H54 (cell line): ENCODE data around the gene HID1.
"Not testable (repeated sequence)": the region's sequence is repeated elsewhere in the genome, so short reads cannot be mapped to it uniquely, and the experiment has no call there.

Experiments used
- DNase-seq: peaks from one replicate; pipeline ENCODE4 v3.0.0; 2011; ENCODE audit warnings: low spot score, mixed read lengths; ENCODE audit not compliant: insufficient read length
- FAIRE-seq: peaks from 3 replicates; lab custom pipeline; 2011; peaks lifted over from hg19 to GRCh38; lab: Jason Lieb, UNC
- POLR2A ChIP-seq: IDR thresholded peaks from 2 replicates; pipeline ENCODE4 v1.6.1; 2011; ENCODE audit warnings: low read depth, mild to moderate bottlenecking, low read length

Gene HID1

DNA sequence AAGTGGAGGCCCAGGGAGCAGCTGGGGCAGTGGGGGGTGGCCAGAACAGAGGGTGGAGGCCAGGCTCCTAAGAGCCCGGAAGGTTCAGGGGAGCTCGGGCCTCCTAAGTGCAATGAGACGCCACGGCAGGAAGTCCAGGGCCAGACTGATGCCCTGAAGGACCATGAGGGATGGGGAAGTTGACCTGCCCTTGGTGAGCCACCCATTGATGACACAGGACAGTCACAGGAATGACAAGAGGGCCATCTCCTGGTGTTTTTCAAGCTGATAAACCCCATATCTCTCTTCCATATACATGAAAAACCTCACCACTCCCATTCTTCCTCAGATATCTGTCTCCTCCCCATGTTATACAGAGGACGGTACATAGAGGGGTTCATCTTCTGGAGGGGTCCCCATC, 34.1 kb upstream of the HID1 start:
- DNase-seq (no peak), FAIRE-seq (no peak)
- no peak for TF ChIP-seq POLR2A

DNA sequence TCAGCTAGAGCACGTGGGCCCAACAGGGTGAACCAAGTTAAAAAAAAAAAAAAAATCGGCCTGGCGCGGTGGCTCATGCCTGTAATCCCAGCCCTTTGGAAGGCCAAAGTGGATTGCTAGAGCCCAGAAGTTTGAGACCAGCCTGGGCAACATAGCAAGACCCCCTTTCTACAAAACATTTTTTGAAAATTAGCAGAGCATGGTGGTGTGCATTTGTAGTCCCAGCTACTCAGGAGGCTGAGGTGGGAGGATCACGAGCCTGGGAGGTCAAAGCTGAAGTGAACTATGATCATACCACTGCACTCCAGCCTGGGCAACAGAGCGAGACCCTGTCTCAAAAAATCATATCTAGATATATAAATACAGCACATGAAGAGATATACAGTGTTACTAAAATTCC, 33.5 kb upstream of the HID1 start:
- not testable (repeated sequence) for DNase-seq, FAIRE-seq

DNA sequence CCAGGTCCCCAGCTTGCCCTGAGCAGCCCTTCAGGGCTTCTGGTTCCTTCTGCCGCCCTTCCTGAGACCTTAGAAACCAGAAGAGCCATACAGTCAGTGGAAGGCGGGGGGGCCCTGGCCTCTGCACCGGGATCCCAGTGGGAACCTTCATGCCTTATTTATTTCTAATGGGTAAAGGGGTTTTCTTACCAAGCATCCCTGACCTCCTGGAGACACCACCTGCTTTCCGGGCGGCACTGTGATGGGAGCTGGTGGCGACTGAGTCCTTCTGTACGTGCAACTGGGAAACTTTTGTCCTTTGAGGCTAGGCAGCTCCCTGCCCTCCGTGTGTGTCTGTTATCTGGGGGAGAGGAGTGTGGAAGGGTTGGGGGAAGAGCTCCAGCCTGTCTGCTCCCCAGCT, 32.7 kb upstream of the HID1 start:
- FAIRE-seq (no peak), DNase-seq (no peak)
- TF ChIP-seq POLR2A: no peak

DNA sequence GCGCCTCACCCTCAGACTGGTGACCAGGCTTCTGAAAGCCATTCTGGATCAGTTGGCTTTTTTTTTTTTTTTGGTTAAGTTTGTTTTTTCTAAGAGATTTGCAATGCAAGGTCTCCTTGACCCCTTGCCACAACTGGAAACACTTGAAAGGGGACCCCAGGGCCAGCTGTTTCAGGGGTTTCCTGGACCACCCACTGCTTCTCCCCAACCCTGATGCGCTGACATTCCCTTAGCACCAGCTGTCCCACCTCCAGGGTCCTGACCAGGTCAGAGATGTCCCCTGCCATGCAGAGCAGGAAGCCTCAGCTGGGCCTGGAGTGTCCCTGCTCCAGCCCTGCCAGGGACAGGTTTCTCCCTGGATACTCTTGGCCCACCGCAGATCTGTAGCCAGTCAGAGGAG, 31.8 kb upstream of the HID1 start:
- FAIRE-seq (no peak), DNase-seq (no peak)
- no peak for TF ChIP-seq POLR2A

DNA sequence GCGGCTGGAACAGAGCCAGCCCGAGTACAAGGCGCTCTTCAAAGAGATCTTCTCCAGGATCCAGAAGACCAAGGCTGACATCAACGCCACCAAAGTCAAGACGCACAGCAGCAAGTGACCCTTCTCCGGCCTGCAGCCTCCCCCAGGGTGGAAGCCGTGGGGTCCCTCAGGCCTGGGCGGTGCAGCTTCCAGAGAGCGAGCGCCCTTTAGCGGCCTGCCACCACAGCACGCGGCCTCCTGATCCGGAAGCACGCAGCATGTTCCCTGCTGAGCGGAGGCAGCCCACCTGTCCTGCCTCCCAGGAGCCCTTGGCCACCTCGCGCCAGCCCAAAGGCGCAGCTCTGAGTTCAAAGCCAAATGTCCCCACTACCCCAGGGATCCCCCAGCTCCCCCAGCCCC, 31.4 kb upstream of the HID1 start:
- no peak for TF ChIP-seq POLR2A
- DNase-seq (no peak), FAIRE-seq (no peak)

DNA sequence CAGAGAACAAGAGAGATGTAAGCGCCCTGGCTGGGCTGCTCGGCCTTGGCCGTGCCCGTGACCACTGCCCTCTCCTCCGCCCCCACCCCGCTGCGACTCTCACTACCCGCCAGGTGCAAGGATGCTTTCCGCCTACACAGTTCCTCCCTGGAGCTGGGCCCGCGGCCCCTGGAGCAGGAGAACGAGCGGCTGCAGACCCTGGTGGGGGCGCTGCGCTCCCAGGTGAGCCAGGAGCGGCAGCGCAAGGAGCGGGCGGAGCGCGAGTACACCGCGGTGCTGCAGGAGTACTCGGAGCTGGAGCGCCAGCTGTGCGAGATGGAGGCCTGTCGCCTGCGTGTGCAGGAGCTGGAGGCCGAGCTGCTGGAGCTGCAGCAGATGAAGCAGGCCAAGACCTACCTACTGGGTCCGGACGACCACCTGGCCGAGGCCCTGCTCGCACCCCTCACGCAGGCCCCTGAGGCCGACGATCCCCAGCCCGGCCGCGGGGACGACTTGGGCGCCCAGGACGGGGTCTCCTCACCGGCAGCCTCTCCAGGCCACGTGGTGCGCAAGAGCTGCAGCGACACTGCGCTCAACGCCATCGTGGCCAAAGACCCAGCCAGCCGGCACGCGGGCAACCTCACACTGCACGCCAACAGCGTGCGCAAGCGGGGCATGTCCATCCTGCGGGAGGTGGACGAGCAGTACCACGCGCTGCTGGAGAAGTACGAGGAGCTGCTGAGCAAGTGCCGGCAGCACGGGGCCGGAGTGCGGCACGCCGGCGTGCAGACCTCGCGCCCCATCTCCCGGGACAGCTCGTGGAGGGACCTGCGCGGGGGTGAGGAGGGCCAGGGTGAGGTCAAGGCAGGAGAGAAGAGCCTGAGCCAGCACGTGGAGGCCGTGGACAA, 30.8 kb upstream of the HID1 start:
- DNase-seq (no peak), FAIRE-seq (no peak)
- TF ChIP-seq POLR2A: no peak

DNA sequence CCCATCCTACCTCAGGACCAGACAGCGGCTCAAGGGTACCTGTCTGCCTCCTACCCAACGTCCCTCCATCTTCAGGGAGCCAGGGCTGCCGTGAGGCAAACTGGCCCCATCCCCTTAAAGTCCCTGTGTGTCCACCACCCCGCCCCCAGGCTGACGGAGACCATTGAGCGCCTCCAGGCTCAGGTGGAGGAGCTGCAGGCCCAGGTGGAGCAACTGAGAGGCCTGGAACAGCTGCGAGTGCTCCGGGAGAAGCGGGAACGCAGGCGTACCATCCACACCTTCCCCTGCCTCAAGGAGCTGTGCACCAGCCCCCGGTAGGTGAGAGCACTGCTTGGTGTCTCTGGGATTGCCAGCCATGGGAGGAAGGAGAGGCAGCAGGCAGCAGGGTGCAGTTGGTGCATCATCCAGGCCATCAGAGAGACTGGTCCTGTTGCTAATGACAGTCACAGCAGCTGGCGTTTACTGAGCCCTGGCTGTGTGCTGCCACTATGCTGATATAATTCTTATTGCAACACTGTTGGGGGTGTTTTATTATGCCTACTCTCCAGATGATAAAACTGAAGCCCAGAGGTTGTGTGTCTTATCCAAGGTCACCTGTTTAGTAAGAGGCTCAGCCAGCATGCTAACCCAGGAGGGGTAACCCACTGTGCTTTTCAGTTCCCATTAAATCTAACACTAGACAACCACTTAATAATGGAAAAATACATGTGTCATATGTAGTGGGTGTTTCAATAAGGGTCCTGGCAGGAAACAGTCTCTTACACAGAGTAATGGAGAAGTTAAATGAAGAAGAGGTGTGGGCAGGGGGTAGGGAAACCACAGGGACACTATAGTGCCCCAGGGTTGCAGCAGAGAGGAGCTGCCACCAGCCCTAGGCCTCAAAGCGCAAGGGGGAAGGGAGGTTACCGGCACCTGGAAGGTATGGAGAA, 29.6 kb upstream of the HID1 start:
- FAIRE-seq: no peak
- no peak for DNase-seq

DNA sequence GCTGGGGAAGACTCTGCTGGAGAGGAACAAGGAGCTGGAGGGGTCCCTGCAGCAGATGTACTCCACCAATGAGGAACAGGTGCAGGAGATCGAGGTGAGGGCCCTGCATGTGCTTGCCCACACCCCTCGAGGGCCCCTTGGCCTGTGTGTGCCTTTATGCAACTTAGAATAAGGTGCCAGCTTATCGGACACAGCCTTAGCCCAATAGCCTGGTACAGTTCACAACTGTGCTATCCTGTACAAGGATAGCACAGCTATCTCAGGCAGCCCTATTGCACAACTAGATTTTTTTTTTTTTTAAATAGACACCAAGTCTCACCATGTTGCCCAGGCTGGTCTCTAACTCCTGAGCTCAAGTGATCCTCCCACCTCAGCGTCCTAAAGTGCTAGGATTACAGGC, 27.0 kb upstream of the HID1 start:
- FAIRE-seq: no peak
- TF ChIP-seq POLR2A: no peak
- no peak for DNase-seq

More for the DNA sequence above, 29.6 kb upstream of the HID1 start:
- TF ChIP-seq POLR2A: no peak

DNA sequence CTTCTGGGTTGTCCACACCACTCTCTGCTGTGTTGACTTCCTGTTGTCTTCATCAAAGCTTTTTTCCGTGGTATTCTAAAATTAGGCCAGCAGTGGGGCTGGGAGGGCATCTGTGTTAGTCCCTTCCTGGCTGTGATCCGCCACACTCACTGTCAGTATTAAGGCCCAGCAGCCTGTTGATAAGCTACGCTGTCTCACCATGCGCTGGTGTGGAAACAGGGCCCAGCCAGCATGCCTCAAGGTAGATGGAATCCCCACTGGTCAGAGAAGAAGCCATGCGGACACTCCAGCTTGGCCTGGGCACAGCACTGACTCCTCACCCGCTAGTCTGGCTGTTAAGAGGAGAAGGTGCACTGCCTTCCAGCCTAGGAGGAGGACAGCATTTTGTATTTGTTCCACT, 26.2 kb upstream of the HID1 start:
- FAIRE-seq (no peak), DNase-seq (no peak)
- no peak for TF ChIP-seq POLR2A

DNA sequence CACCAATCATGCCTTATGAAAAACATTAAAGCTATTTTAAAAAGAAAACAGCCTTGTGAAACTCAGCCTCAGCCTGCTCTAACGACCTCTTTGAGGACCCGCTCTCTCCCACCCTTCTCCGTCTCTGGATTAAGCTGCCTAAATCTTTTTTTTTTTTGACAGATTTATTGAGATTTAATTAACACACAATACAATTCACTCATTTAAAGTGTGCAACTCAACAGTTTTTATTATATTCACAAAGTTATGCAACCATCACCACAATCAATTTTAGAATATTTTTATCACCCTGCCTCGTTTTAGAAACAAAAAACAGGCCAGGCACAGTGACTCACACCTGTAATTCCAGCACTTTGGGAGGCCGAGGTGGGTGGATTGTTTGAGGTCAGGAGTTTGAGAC, 23.3 kb upstream of the HID1 start:
- FAIRE-seq (no peak), DNase-seq (no peak)
- no peak for TF ChIP-seq POLR2A

DNA sequence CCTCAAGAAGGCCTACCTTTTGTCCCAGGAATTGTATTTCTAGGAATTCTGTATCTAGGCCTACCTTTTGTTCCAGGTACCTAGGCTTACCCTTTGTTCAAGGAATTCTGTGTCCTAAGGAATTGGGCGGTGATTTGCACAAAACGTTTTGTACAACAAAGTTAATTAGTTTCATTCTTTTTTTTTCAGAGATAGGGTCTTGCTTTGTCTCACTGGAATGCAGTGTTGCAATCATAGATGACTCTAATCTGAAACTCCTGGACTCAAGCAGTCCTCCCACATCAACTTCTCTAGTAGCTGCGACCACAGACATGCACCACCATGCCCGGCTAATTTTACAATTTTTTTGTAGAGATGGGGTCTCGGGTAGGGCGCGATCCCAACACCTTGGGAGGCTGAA, 21.9 kb upstream of the HID1 start:
- DNase-seq (no peak), FAIRE-seq (no peak)
- TF ChIP-seq POLR2A: no peak

DNA sequence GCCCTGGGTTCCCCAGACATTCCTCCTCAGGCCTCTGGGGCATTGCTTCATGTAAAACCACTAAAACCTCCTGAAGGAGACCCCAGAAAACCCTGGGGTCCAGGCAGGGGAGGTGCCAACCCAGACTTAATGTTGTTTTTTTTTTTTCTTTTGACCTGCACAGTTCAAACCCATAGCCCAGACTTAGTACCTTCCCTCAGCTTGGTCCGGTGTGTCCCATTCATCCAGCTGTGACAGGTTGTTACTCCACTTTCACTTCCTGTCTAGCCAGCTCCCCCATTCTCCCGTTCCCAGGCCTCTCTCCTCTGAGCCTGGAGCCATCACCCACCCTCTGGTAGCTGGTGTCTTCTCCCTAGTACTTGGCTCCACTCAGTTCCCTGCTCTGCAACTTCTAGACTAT, 19.7 kb upstream of the HID1 start:
- TF ChIP-seq POLR2A: no peak
- DNase-seq: no peak
- FAIRE-seq: no peak

DNA sequence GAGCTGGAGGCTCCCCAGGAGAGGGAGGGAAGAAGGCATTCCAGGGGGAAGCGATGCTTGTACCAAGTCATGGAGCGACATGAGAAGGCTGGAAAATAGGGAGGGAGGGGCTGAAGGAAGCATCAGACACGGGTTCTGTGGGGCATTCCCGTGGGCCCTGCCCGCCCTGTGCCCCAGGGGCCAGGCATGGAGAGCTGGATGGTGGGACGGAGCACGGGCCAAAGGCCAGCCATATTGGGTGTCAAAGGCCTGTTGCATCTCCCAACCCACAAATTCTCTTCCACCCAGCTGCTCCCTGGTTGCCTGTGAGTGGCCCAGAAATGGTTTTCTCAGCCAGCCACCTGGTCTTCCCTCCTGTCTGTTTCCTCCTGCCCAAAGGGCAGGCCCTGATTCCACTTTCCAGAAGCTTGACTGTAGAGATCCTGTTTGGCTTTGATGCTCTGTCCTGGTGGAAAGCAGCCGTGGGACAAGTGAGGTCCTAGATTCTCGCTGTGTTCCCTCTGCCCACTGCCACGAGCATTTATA, 18.1 kb upstream of the HID1 start:
- DNase-seq: no peak
- FAIRE-seq: no peak
- TF ChIP-seq POLR2A: no peak
